HG02943 (cell line): Measurements from ENCODE around the gene ETV4.
"Not testable (repeated sequence)": the region's sequence is repeated elsewhere in the genome, so short reads cannot be mapped to it uniquely, and the experiment has no call there.

Source experiments
- ATAC-seq: cut with Tn5 transposase; IDR thresholded peaks from one replicate; pipeline ENCODE4 v1.9.1; 2021; ENCODE audit warnings: mild to moderate bottlenecking, low read depth, moderate library complexity; ENCODE audit not compliant: unreplicated experiment

ETV4 gene

DNA sequence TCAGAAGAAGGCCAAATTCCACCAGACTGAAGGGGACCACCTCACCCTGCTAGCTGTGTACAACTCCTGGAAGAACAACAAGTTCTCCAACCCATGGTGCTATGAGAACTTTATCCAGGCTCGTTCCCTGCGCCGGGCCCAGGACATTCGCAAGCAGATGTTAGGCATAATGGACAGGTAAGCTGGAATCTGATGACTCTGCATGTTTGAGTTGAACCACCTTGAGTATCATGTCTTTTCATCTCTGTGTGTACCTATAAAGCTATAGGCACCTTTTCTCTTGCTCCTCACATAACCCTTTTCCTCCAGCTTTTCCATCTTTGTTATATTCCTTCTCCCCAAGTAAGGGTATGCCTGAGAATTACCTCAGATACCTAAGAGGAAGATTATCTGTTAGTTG is 24.8 kb downstream of the ETV4 start:
- ATAC-seq: no peak

DNA sequence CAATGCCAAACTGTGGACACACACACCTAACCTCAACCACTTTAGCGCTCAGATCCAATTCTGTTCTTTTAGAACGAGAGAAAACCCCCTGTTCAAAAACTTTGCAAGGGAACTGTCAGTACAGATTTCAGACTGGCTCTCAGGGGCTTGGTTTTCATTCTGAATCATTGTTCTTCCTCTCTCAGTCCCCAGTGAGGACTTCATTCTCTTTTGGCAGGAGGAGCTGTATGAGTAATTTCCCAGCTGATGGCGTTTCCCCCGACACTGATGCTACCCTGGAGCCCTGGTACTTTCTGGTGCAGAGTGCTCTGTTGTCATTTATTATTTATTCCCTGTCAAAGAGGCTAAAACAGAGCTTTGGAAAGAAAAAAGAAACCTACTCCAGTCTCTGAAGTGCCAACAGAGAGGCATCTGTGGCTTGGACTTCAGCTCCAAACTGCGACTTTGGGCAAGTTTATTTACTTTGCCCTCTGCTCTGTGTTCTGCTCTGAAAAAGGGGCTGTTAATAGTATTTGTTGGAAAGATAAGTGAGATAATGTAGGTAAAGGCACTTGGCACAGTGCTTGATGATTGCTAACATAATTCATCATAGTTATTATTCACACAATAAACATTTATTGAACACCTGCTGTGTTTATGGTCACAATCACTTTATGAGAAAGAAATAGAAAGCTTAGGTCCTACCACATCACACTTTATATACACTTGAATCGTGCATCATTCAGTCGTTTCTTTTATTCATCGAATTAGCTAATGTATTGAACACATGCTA is 28.3 kb downstream of the ETV4 start:
- ATAC-seq: no peak

DNA sequence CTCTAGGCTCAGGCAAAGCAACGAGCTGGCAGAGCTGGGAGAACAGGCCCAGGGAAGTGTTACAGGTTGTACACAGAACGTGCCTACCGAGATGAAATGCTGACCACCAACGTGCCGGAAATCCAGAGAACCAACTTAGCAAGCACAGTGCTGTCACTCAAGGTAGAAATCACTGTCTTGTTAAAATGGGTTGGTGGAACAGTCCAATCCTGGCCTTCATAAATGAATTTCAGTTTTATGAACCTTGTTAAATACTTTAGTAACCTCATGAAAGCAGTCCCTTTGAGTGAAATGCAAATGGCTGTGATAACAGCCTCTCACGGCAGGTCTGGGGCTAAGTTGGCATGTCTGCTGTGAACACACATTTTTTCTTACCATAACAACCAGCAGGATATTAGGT is 29.0 kb downstream of the ETV4 start:
- no peak for ATAC-seq

DNA sequence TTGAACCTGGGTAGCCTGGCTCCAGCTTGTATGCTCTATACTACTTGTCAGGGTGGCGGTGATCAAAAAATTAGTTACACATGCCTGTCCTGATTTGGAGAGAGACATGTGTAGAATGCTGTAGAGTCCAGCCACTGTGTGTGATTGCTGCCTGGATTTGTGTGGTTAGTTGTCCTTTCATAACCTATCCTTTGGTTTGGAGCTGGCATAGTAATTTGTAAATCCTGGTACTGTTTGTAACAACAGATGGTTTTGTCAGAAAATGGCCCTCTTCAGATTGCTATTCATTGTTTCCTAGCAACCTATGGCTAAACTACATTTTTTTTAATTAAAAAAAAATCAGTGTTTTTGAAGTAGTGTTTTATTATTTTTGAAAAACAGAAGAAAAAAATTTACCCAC is 30.5 kb downstream of the ETV4 start:
- no peak for ATAC-seq

DNA sequence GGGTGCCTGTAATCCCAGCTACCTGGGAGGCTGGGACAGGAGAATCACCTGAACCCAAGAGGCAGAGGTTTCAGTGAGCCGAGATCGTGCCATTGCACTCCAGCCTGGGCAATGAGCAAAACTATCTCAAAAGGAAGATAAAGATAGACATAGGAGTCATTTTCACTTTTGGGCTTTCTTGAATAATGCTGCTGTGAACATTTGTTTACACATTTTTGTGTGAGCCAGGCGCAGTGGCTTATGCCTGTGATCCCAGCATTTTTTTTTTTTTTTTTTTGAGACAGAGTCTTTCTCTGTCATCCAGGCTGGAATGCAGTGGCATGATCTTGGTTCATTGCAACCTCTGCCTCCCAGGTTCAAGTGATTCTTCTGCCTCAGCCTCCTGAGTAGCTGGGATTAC is 34.9 kb downstream of the ETV4 start:
- ATAC-seq: not testable (repeated sequence)

DNA sequence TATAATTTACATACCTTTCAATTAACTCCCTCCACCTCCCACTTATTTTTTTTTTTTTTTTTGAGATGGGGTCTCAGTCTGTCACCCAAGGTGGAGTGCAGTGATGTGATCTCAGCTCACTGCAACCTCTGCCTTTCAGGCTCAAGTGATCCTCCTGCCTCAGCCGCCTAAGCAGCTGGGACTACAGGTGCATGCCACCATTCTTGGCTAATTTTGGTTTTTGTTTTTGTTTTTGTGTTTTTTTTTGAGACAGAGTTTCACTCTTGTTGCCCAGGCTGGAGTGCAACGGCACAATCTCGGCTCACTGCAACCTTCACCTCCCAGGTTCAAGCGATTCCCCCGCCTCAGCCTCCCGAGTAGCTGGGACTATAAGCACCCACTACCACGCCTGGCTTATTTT is 36.7 kb downstream of the ETV4 start:
- not testable (repeated sequence) for ATAC-seq

DNA sequence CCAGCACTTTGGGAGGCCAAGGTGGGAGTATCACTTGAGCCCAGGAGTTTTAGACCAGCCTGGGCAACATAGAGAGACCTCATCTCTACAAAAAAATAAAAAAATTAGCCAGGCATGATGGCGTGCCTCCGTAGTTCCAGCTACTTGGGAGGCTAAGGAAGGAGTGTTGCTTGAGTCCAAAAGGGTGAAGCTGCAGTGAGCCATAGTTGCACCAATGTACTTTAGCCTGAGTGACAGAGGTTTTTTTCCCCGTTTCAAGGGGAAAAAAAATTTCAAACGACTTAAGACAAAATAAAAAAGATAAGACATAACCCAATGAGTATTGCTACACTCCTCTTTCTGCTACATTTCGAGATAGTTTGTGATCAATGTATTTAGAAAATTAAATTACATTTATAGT is 55.5 kb downstream of the ETV4 start:
- ATAC-seq: no peak

DNA sequence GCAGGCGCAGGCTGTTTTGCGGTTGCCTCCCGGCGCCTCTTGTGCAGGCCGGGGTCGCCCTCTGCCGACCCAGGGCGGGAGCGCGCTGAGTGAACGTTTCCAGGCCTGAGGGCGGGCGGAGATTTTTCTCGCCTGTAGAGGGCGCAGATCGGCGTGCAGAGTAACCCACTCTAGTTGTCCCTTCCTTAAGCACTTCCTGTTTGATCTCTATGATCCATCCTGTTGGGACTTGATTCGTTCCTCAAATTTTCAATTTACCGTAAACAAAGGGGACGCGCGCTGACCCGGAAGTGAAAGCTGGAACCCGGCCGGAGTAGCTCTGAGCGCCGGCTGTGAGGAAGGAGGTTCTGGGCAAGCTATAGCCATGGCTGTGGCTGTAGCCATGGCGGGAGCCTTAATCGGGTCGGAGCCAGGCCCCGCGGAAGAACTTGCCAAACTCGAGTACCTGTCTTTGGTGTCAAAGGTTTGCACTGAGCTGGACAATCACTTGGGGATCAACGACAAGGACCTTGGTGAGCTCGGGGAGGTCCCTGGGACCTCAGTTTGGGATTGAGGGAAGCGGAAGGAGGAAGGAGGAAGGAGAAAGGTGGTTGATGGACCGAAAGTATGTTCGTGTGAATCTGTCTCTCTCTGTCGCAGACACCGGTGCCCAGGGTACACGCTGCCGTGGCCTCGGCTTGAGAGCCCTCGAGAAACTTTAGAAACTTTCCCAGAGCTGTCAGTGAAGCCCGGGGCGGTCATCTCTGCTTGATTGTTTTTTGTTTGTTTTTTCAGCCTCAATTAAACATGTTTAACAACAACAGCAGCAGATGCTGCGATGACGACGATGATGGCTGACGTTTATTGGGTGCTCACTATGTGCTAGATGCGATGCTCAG is 62.2 kb downstream of the ETV4 start, which contains the start of gene DHX8:
TSS of gene DHX8 (plus strand) at position 302 of the 878 bp plus-strand sequence. CDS start at position 365, 63 bp downstream.
- peak; percentile 93 for ATAC-seq

DNA sequence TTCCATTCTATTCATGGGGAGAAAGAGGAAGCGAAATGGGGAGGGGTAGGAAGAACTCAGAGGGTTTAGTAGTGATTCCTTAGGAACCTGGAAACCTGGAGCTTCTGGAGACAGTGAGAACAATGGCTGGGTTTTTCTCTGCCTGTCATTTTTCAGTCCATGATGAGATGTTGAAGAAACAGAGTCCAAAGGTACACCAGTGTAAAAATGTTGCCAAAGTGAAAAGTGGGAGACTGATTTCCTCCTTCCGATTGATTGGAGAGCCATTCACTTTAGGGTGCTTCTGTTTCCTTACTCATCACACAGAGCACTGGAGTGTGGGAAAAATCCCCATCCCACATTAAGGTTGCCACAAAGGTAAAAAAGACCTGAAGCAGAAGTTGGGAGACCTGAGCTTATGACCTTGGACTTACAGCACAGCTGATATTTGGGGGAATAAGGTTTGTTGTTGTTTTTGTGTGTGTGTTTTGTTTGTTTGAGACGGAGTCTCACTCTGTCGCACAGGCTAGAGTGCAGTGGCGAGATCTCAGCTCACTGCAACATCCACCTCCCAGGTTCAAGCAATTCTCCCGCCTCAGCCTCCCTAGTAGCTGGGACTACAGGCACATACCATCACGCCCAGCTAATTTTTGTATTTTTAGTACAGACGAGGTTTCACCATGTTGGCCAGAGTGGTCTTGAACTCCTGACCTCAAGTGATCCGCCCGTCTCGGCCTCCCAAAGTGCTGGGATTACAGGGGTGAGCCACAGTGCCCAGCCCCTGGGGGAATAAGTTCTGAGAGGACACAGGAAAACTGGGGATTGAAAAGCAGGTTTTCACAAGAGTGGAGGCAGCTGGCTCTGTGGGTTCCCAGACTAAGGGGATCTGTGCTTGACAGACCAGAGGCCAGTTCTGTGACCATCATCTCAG is 63.8 kb downstream of the ETV4 start:
- no peak for ATAC-seq

DNA sequence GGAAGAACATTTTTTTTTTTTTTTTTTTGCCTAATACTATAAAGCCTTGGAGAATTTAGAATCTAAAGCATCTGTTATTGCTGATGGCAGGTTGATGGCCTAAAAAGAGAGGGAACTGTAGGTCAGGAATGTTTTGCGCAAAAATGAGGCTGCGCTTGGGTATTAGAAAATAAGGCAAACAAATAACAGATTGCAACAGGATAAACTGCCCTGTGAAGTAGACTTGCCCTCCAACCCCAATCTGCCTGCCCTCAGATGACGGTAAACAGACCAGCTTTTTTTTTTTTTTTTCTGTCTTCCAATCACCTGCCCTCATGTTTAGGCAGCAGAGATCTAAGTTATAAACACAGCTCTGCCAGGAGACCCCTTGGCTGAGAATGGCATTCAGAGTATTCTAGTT is 66.2 kb downstream of the ETV4 start:
- ATAC-seq: no peak
